GM18873 (cell line): ENCODE data around the gene UBE2J2.
"Not testable (repeated sequence)": the region's sequence is repeated elsewhere in the genome, so short reads cannot be mapped to it uniquely, and the experiment has no call there.

Source experiments
- ATAC-seq: cut with Tn5 transposase; IDR thresholded peaks from one replicate; pipeline ENCODE4 v1.9.1; 2021; ENCODE audit warnings: mild to moderate bottlenecking, moderate library complexity, moderate number of reproducible peaks; ENCODE audit not compliant: unreplicated experiment, low FRiP score

Gene UBE2J2

DNA sequence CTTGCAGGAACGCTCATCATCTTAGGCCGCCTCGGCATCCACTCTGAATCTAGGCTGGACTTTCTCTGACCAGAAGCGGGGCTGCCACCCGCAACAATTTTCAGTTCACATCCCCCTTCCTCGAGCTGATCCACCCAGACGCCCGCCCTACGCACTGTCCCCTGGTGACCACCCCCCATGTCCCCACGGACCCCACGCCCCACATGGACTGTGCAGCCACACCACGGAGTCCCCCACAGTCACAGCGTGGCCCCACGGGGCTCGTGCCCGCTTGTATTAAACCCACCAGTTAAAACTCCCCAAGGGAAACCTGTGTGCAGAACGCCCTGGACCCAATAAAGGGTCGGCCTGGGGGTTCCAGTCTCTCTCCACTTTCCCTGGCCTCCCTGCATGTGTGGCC is 14.1 kb downstream of the UBE2J2 start:
- ATAC-seq = no peak

DNA sequence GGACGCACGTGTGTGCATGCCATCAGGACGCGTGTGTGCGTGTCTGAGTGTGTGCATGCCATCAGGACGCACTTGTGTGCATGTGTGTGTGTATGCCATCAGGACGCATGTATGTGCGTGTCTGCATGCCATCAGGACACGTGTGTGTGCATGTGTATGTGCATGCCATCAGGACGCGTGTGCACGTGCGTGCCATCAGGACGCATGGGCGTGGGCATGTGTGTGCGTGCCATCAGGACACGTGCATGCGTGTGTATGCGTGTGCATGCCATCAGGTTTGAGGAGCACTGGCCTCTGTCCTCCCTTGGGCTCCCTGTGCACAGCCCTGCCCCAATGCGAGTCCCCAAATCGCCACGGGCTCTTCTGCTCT is 14.6 kb downstream of the UBE2J2 start:
- ATAC-seq = no peak

GRCh38 chr1:1256956-1257871 is 16.4 kb downstream of the UBE2J2 start:
- ATAC-seq = no peak

GRCh38 chr1:1255611-1256010 is 18.0 kb downstream of the UBE2J2 start:
- no peak for ATAC-seq

GRCh38 chr1:1255078-1255477 is 18.6 kb downstream of the UBE2J2 start:
- ATAC-seq = no peak

GRCh38 chr1:1254667-1254998 is 19.0 kb downstream of the UBE2J2 start:
- ATAC-seq = no peak

DNA sequence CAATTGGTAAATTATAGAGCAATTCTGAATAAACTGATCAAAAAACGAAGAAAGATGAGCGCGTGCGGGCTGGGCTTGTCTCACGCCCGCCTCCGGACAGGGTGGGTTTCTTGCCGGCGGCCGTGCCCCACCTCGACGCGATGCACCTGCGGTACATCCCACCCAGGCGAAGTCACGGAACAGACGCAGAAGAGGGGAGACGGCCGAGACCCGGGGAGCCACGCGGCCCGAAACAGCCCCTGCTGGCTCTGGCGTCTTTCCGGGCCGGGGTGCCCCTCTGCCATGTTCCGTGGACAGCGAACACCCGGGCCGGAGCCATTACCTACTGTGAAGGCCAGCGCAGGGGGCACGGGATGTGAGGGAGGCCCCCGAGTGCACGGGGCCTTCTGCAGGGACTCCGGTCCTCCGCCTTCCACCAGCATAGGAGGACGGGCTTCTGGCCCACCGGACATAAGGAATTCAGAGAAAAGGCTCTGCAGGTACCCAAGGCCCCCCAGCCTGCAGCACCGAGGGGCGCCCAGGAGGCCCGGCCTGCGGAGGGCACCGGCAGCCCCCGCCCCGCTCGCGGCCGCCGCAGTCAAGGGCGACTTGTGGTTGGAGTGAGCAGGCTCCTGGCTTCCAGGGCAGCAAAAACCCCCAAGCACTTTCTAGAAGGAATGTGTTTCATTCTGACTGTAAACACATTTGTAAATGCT is 19.5 kb downstream of the UBE2J2 start:
- ATAC-seq = no peak

DNA sequence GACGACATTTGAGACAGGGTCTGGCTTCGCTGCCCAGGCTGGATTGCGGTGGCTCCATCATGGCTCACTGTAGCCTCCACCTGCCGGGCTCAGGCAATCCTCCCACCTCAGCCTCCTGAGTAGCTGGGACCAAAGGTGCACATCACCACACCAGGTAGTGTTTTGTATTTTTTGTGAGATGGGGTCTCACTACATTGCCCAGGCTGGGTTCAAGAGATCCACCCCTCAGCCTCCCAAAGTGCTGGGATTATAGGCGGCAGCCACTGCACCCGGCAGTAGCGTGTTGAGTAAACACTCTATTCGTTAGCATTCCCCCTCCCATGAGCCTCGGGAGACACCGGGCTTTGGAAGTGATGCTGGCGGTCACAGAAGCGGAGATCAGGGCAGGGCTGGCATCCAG is 20.3 kb downstream of the UBE2J2 start:
- no peak for ATAC-seq

DNA sequence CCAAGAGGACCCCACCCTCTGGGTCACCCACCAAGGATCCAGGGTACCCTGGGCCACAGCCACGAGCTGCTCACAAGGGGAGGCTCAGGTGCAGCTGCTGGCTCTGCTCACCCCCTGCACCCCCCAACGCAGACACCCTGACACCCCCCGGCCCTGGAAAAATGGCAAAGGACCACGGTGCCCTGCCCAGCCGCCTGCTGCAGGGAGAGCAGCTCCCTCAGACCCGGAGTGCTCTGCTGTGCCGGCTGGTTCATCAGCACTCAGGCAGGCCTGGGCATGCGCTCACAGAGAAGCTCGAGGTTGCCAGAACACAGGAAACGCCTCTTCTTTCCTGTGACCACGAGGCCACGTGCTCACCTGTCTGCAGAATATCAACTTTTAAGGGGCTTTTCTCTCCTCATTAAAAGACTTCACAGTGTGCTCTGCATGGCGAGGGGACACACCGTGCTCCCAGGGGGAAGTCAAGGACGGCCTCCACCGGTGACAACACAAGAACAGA is 22.8 kb downstream of the UBE2J2 start:
- ATAC-seq = no peak

GRCh38 chr1:1248009-1248913 is 25.4 kb downstream of the UBE2J2 start:
- not testable (repeated sequence) for ATAC-seq

DNA sequence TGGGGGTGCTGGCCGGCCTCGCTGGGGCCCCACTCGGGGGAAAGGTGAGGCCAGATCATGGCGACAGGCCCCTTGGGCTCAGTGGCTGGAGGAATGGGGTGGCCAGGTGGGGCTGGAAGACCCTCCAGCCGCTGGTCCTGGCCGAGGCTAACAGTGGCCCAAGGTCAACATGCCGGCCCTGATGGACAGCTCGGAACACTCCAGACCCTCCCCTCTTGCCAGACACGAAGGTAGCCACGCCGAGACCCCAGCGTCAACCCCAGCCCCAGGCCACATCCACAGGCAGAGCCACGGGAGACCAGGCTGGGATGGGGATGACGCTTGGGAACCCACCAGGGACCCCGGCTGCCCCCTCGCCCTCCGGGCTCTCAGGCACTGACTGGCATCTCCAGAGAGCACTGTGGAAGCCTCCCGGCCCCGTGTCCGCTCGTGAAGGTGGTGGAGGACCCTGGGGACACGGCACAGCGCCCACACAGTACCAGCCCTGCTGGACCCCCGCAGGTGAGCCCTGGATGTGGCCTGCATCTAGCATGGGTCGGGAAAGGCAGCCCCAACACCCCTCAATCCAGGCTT is 26.2 kb downstream of the UBE2J2 start:
- no peak for ATAC-seq

- no peak for ATAC-seq
These were observed 26.9 kb downstream of the UBE2J2 start, which contains the start of gene C1QTNF12 for GRCh38 chr1:1246577-1247340. Gene C1QTNF12 (minus strand): TSS chr1:1246722. CDS start chr1:1246690, 32 bp downstream.

DNA sequence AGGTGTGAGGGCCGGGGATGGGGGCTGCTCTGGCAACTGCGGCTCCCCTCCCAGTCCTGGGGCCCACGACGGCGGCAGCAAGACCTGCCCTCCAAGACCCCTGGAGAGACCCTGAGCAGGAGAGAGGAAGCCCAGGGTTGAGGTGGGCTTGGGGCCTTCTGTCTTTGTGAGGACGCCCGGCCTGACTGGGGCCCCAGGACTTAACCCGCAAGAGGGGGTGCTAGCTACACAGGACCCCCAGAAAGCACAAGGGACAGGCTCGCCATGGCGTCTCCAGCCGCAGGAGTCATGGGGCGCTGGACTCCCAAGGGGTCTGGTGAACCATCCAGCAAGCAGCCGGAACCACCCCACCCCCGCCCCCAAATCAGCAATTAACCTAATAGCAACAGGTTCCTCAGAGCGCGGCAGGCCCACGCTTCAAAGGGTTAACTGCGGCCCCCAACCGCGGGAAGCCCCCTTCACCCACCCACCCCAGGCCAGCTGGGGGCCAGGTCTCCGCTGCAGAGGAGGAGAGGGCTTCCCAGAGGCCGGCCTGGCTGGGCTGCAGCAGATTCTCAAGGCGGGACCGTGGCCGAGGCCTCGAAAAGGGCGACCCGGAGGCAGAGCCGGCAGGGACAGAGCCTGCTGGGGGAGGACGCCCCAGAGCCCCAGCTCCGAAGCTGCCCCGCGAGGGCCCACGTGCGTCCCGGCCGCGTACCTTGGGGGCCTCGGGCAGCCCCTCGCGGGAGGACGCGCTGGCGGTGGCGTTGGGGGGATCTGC is 27.7 kb downstream of the UBE2J2 start:
- ATAC-seq = no peak

DNA sequence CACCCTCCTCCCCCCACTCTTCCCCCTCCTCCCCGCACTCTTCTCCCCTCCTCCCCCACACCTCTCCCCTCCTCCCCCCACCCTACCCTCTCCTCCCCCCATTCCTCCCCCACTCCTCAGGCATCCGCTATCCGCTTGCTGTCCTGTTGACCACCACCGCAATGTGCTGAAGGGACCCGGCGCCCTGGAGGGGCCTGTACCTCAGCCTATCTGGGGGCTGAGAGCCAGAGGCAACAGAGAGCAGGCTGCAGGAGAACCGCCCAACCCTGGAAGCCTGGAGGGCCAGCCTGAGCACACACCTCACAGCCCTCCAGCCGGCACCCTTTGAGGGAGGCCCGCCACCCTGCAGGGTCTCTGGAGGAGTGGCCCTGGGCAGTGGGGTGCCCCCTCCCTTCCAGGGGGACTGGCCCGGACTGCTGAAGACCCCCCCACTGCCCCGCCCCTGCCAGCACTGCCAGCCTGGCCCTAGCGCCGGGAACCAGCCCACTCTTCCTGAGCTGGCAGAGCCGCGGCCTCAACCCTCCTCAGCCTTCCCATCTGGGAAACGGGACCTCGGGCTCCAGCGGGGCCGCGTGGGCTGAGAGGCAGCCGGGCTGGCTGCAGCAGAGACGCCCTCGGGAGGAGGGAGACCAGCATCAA is 28.4 kb downstream of the UBE2J2 start:
- no peak for ATAC-seq

DNA sequence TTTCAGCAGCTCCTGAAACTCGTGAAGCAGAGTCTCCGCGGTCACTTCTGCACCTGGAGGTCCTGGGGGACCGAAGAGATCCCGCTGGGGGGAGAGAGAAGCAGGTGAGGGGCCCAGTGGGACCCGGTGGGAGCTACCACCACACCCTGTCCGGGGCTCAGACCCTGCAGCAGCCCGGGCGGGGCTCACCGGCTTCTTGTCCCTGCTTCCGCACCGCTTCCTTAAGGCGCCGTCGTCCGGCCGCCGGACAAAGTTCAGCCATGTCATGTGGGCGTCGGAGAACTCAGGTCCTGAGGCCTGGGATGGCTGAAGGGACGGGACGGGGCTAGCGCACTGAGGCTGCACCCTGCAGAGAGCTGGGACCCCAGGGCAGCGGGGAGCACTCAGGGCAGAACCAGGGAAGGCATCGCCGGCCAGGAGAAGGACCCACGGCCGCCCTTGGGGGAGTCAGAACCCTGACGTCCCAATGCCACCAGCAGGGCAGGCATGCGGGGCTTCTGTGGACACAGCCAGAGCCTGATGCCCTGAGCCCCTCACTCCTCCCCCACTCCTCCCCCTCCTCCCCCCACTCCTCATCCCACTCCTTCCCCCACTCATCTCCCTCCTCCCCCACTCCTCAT is 29.4 kb downstream of the UBE2J2 start:
- ATAC-seq = no peak

DNA sequence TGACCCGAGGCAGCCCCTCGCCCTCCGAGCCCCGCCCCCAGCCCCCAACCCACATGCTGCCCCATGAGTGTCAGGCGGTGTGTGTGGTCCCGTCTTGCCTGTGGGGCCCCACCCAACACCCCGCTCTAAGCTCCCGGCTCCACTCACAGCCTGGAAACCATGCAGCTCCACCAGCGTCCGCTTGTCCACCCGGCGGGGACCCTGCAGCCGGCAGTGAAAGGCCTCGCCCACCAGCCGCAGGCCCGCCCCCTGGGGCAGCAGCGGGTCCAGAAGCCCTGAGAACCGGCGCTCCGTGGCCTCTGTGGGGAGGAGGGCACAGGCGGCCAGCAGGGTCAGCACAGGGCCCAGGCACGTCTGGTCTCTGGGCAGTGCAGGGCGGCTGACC is 29.9 kb downstream of the UBE2J2 start:
- no peak for ATAC-seq

DNA sequence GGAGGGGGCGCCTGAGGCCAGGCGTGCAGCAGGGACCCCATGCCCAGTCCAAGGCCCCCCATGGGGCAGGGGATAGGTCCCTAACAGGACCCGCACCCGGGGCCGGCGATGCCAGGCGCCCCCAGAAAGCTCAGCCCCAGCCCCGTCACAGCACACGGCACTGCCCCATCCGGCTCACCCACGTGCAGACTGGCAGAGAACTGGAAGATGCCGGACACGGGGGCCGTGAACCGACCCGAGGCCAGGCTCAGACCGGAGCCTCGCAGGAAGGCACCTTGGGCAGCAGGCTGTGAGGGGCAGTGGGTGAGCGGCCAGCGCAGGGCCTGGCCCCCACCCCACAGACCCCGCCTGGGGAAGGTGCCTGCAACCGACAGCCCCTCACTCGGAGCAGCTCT is 30.4 kb downstream of the UBE2J2 start:
- no peak for ATAC-seq
